GM21360 (cell line): ENCODE measurements around the gene CBR3.

Experiments
- ATAC-seq: cut with Tn5 transposase; IDR thresholded peaks from one replicate; pipeline ENCODE4 v1.9.1; 2021; ENCODE audit warnings: mild to moderate bottlenecking, moderate library complexity; ENCODE audit not compliant: unreplicated experiment

Gene CBR3

GRCh38 chr21:36149788-36150711 lies 15.2 kb downstream of the CBR3 start:
- ATAC-seq = no peak

- no peak for ATAC-seq
These were observed 20.9 kb downstream of the CBR3 start for GRCh38 chr21:36155603-36156338.

- peak; percentile 84 for ATAC-seq
These were observed 21.5 kb downstream of the CBR3 start for GRCh38 chr21:36156339-36156814.

- peak; percentile 29 for ATAC-seq
These were observed 22.2 kb downstream of the CBR3 start, which contains the start of gene DOP1B for GRCh38 chr21:36156815-36157670. TSS of gene DOP1B (plus strand) at chr21:36156824. CDS start at chr21:36164734, 7,910 bp downstream.

- no peak for ATAC-seq
These were observed 24.6 kb downstream of the CBR3 start for GRCh38 chr21:36159356-36159921.

- no peak for ATAC-seq
These were observed 25.9 kb downstream of the CBR3 start for GRCh38 chr21:36160850-36161178.

GRCh38 chr21:36162631-36163030 lies 27.8 kb downstream of the CBR3 start:
- ATAC-seq = no peak

- ATAC-seq = no peak
These were observed 29.2 kb downstream of the CBR3 start for GRCh38 chr21:36163750-36164741.

- ATAC-seq = no peak
These were observed 30.5 kb downstream of the CBR3 start for GRCh38 chr21:36165356-36165755.

- ATAC-seq = no peak
These were observed 31.8 kb downstream of the CBR3 start for GRCh38 chr21:36166705-36167104.

GRCh38 chr21:36167541-36167940 lies 32.7 kb downstream of the CBR3 start:
- ATAC-seq = no peak

- no peak for ATAC-seq
These were observed 34.7 kb downstream of the CBR3 start for GRCh38 chr21:36169470-36170128.

- ATAC-seq = no peak
These were observed 35.9 kb downstream of the CBR3 start for GRCh38 chr21:36170823-36171222.

GRCh38 chr21:36171336-36171735 lies 36.5 kb downstream of the CBR3 start:
- no peak for ATAC-seq

GRCh38 chr21:36171741-36172331 lies 37.0 kb downstream of the CBR3 start:
- no peak for ATAC-seq

GRCh38 chr21:36174780-36175179 lies 39.9 kb downstream of the CBR3 start:
- ATAC-seq = no peak

- no peak for ATAC-seq
These were observed 41.1 kb downstream of the CBR3 start for GRCh38 chr21:36175771-36176565.

GRCh38 chr21:36178349-36178748 lies 43.5 kb downstream of the CBR3 start:
- no peak for ATAC-seq
